Middle frontal gyrus (tissue), 1 donor: ENCODE results near the gene RNU7-1.

ENCODE experiments used
- DNase-seq: peaks from one replicate; pipeline ENCODE4 v3.0.0-alpha.2; 2015; ENCODE audit warnings: low spot score; ENCODE audit errors: extremely low spot score

Gene RNU7-1

GRCh38 chr12:6952121-6952862, 8.7 kb downstream of the RNU7-1 start:
- no peak for DNase-seq

GRCh38 chr12:6952863-6953441, 9.3 kb downstream of the RNU7-1 start:
- no peak for DNase-seq

- no peak for DNase-seq
Measured at GRCh38 chr12:6953442-6954315, 10.1 kb downstream of the RNU7-1 start.

- no peak for DNase-seq
Measured at GRCh38 chr12:6954316-6955107, 10.9 kb downstream of the RNU7-1 start.

GRCh38 chr12:6955108-6956020, 11.7 kb downstream of the RNU7-1 start:
- no peak for DNase-seq

GRCh38 chr12:6956021-6956727, 12.6 kb downstream of the RNU7-1 start:
- no peak for DNase-seq

- no peak for DNase-seq
Measured at GRCh38 chr12:6957151-6957701, 13.6 kb downstream of the RNU7-1 start.

GRCh38 chr12:6957741-6958608, 14.4 kb downstream of the RNU7-1 start:
- no peak for DNase-seq

- no peak for DNase-seq
Measured at GRCh38 chr12:6958609-6959057, 15.0 kb downstream of the RNU7-1 start.

GRCh38 chr12:6959058-6959804, 15.6 kb downstream of the RNU7-1 start:
- no peak for DNase-seq

GRCh38 chr12:6959805-6960592, 16.4 kb downstream of the RNU7-1 start:
- no peak for DNase-seq

- DNase-seq = no peak
Measured at GRCh38 chr12:6960593-6961277, 17.1 kb downstream of the RNU7-1 start.

GRCh38 chr12:6961278-6961694, 17.7 kb downstream of the RNU7-1 start:
- no peak for DNase-seq

- DNase-seq = no peak
Measured at GRCh38 chr12:6961695-6962284, 18.2 kb downstream of the RNU7-1 start.

GRCh38 chr12:6962285-6963015, 18.8 kb downstream of the RNU7-1 start:
- DNase-seq = no peak
